HEK293 (cell line): ENCODE results near the gene PPP3CA.

ENCODE experiments used
- CTCF ChIA-PET: fragments of 350-600 bp; formaldehyde crosslinking; extraction: SDS; loops from one replicate; lab custom pipeline; 2021; ENCODE audit warnings: antibody characterized with exemption; lab: Yijun Ruan, JAX
- POLR2A ChIA-PET: fragments of 300-600 bp; formaldehyde crosslinking; extraction: SDS; loops from one replicate; lab custom pipeline; 2020; ENCODE audit warnings: antibody characterized with exemption, inconsistent platforms; lab: Yijun Ruan, JAX
- H3K27ac ChIP-seq: fragments of 200-500 bp; sonication (Bioruptor generic); 2 replicates; pipeline ENCODE4 v1.5.1; 2014; ENCODE audit warnings: low read depth, low read length, control low read depth, inconsistent platforms; ENCODE audit errors: extremely low read depth
- H3K36me3 ChIP-seq, 2 experiments: fragments of 200-500 bp in 1 of 2; sonication (Bioruptor generic) in 1 of 2; 1 replicate in 1 of 2; 2 replicates in 1 of 2; pipeline ENCODE4 v1.5.1; 2014 to 2017; ENCODE audit warnings: inconsistent platforms in 2 of 2, low read length in 2 of 2; ENCODE audit not compliant: control insufficient read depth in 2 of 2, insufficient read depth in 1 of 2
- H3K4me1 ChIP-seq: fragments of 200-500 bp; sonication (Bioruptor generic); 2 replicates; pipeline ENCODE4 v1.5.1; 2014; ENCODE audit warnings: mild to moderate bottlenecking, low read length, inconsistent platforms; ENCODE audit not compliant: control insufficient read depth, insufficient read depth
- H3K4me3 ChIP-seq: 2 replicates; pipeline ENCODE4 v1.5.1; 2011; ENCODE audit warnings: low read depth, mild to moderate bottlenecking, control low read depth, low read length, moderate library complexity
- H3K9me3 ChIP-seq: fragments of 200-500 bp; sonication (Bioruptor generic); 2 replicates; pipeline ENCODE4 v1.5.1; 2014; ENCODE audit warnings: low read depth, low read length, inconsistent platforms; ENCODE audit not compliant: control insufficient read depth, insufficient read depth
- MZF1 ChIP-seq: fragments of 450-650 bp; formaldehyde crosslinking; IDR thresholded peaks from 2 replicates; pipeline ENCODE4 v1.5.1; 2017; ENCODE audit warnings: missing biosample characterization, missing genetic modification characterization, borderline replicate concordance
- REPIN1 ChIP-seq: fragments of 450-650 bp; formaldehyde crosslinking; IDR thresholded peaks from 2 replicates; pipeline ENCODE4 v1.5.1; 2017; ENCODE audit warnings: missing biosample characterization, missing genetic modification characterization, low read depth
- SETDB1 ChIP-seq: IDR thresholded peaks from one replicate; pipeline ENCODE4 v1.6.1; 2017; ENCODE audit warnings: mild to moderate bottlenecking, low read length, moderate library complexity, mixed read lengths; ENCODE audit not compliant: insufficient read length
- ZIC2 ChIP-seq: fragments of 450-650 bp; formaldehyde crosslinking; IDR thresholded peaks from 2 replicates; pipeline ENCODE4 v1.5.1; 2016; ENCODE audit warnings: missing biosample characterization, missing genetic modification characterization
- ZNF10 ChIP-seq: fragments of 450-650 bp; formaldehyde crosslinking; IDR thresholded peaks from 2 replicates; pipeline ENCODE4 v1.5.1; 2017; ENCODE audit warnings: missing biosample characterization, missing genetic modification characterization
- ZNF146 ChIP-seq: fragments of 450-650 bp; formaldehyde crosslinking; IDR thresholded peaks from 2 replicates; pipeline ENCODE4 v1.5.1; 2016; ENCODE audit warnings: missing biosample characterization, missing genetic modification characterization
- ZNF2 ChIP-seq: fragments of 450-650 bp; formaldehyde crosslinking; IDR thresholded peaks from 2 replicates; pipeline ENCODE4 v1.5.1; 2016; ENCODE audit warnings: missing biosample characterization, missing genetic modification characterization
- ZNF37A ChIP-seq: fragments of 450-650 bp; IDR thresholded peaks from 2 replicates; pipeline ENCODE4 v1.5.1; 2018; ENCODE audit warnings: missing biosample characterization, missing genetic modification characterization
- ZNF521 ChIP-seq: fragments of 450-650 bp; formaldehyde crosslinking; IDR thresholded peaks from 2 replicates; pipeline ENCODE4 v1.5.1; 2017; ENCODE audit warnings: missing biosample characterization, mild to moderate bottlenecking, missing genetic modification characterization
- ZNF560 ChIP-seq: fragments of 450-650 bp; formaldehyde crosslinking; IDR thresholded peaks from 2 replicates; pipeline ENCODE4 v1.5.1; 2017; ENCODE audit warnings: missing biosample characterization, missing genetic modification characterization, borderline replicate concordance
- ZNF561 ChIP-seq: fragments of 450-650 bp; IDR thresholded peaks from 2 replicates; pipeline ENCODE4 v1.5.1; 2018; ENCODE audit warnings: missing biosample characterization, missing genetic modification characterization, borderline replicate concordance
- ZNF585B ChIP-seq: fragments of 450-650 bp; formaldehyde crosslinking; IDR thresholded peaks from 2 replicates; pipeline ENCODE4 v1.5.1; 2016; ENCODE audit warnings: missing biosample characterization, missing genetic modification characterization
- ZNF660 ChIP-seq: fragments of 450-650 bp; IDR thresholded peaks from 2 replicates; pipeline ENCODE4 v1.5.1; 2018; ENCODE audit warnings: missing biosample characterization, mild to moderate bottlenecking, missing genetic modification characterization
- ZNF664 ChIP-seq: fragments of 450-650 bp; formaldehyde crosslinking; IDR thresholded peaks from 2 replicates; pipeline ENCODE4 v1.5.1; 2016; ENCODE audit warnings: missing biosample characterization, missing genetic modification characterization
- ZNF701 ChIP-seq: fragments of 450-650 bp; formaldehyde crosslinking; IDR thresholded peaks from 2 replicates; pipeline ENCODE4 v1.5.1; 2016; ENCODE audit warnings: missing biosample characterization, missing genetic modification characterization
- ZNF792 ChIP-seq: fragments of 450-650 bp; formaldehyde crosslinking; IDR thresholded peaks from 2 replicates; pipeline ENCODE4 v1.5.1; 2016; ENCODE audit warnings: missing biosample characterization, missing genetic modification characterization
- ZSCAN30 ChIP-seq: fragments of 450-650 bp; IDR thresholded peaks from 2 replicates; pipeline ENCODE4 v1.5.1; 2018; ENCODE audit warnings: missing biosample characterization, mild to moderate bottlenecking, missing genetic modification characterization, moderate library complexity
- TF ChIP-seq, protein P1 (sequence below): fragments of 450-650 bp; formaldehyde crosslinking; IDR thresholded peaks from 2 replicates; pipeline ENCODE4 v1.5.1; 2016; ENCODE audit warnings: missing biosample characterization, missing genetic modification characterization
- TF ChIP-seq, protein P2 (sequence below): IDR thresholded peaks from 2 replicates; pipeline ENCODE4 v1.6.1; 2011; ENCODE audit warnings: mild to moderate bottlenecking, low read depth, low read length, borderline replicate concordance
- TF ChIP-seq, protein P3 (sequence below): fragments of 450-650 bp; formaldehyde crosslinking; IDR thresholded peaks from 2 replicates; pipeline ENCODE4 v1.5.1; 2016; ENCODE audit warnings: missing biosample characterization, missing genetic modification characterization

Gene PPP3CA

DNA sequence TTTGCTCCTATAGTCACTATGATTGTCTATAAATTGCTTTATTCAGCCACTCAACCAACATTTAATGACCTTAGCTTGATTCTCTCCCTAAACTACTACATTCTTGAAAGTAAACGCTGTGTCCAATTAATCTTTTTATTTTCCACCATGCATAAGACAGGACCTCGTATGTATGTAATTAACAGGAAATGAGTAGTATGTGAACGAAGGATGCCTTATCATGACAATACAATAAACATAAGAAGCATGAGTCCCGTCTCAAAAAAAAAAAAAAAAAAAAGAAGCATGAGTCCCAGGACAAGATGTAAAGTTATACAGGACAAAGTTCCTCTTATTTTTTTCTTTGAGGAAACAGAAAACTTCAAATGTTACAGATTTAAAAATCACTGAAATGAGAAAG is 92.5 kb downstream of the PPP3CA start (continued):
- no peak for TF ChIP-seq REPIN1 (tag by site-specific recombination)
- TF ChIP-seq ZNF146, result no peak
- TF ChIP-seq ZNF10 (tag by site-specific recombination), result no peak

DNA sequence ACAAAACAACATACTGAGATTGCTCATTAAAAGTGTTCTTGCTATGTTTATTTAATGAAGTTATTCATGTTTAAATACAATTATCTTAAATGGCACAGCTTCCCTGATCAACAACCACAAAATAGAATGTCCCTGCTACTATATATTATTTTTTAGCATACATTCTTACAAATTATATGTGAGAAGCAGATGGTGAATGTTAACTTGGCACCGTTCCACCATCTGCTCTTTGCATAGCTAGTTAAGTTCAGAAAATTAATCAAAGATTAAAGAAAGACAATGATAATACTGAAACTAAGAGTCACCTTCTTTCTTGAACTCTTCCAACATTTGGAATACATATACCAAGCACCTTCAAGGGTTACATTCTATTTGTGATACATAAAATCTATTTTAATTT is 94.2 kb downstream of the PPP3CA start:
- Histone ChIP-seq H3K36me3 (no peaks in the 10 kb centered on the region), H3K4me1 (no peaks in the 10 kb centered on the region), H3K9me3 (no peaks in the 10 kb centered on the region), H3K4me3 (no peak overlapping the region), H3K27ac (no peak overlapping the region)
- ChIA-PET CTCF (no interaction called here), POLR2A (no interaction called here)
- TF ChIP-seq ZNF37A (tag by site-specific recombination) (no peak), SETDB1 (no peak)

DNA sequence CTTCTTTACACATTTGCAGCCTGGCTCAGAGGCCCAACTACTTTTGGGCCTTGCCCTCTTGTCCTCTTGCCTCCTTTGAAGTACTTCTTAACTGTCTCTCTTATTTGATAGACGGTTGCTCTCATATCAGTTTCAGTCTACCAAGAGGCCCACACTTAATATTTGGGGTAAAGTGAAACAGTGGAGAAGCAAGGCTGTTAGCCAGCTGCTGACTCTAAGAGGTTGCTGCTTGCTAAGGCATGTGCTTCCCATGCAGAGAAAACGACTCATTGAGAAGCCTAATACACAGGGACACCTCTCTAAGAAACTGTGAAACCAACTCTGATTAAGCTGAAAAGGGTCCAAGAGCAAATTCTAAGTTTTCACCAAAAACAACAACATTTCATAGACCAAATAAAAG is 94.6 kb downstream of the PPP3CA start:
- POLR2A ChIA-PET, result no interaction called here
- no peak overlapping the region for H3K4me3 ChIP-seq
- no peak overlapping the region for H3K27ac ChIP-seq
- no peaks in the 10 kb centered on the region for H3K9me3 ChIP-seq
- TF ChIP-seq ZNF664 (tag by site-specific recombination) (no peak), ZIC2 (tag by site-specific recombination) (no peak), ZNF660 (no peak), ZSCAN30 (no peak), ZNF560 (tag by site-specific recombination) (no peak), MZF1 (no peak), ZNF561 (tag by site-specific recombination) (no peak), ZNF585B (tag by site-specific recombination) (no peak), ZNF2 (tag by site-specific recombination) (no peak), ZNF701 (no peak), ZNF521 (no peak), ZNF792 (tag by site-specific recombination) (no peak)
- TF ChIP-seq, protein P1, sequence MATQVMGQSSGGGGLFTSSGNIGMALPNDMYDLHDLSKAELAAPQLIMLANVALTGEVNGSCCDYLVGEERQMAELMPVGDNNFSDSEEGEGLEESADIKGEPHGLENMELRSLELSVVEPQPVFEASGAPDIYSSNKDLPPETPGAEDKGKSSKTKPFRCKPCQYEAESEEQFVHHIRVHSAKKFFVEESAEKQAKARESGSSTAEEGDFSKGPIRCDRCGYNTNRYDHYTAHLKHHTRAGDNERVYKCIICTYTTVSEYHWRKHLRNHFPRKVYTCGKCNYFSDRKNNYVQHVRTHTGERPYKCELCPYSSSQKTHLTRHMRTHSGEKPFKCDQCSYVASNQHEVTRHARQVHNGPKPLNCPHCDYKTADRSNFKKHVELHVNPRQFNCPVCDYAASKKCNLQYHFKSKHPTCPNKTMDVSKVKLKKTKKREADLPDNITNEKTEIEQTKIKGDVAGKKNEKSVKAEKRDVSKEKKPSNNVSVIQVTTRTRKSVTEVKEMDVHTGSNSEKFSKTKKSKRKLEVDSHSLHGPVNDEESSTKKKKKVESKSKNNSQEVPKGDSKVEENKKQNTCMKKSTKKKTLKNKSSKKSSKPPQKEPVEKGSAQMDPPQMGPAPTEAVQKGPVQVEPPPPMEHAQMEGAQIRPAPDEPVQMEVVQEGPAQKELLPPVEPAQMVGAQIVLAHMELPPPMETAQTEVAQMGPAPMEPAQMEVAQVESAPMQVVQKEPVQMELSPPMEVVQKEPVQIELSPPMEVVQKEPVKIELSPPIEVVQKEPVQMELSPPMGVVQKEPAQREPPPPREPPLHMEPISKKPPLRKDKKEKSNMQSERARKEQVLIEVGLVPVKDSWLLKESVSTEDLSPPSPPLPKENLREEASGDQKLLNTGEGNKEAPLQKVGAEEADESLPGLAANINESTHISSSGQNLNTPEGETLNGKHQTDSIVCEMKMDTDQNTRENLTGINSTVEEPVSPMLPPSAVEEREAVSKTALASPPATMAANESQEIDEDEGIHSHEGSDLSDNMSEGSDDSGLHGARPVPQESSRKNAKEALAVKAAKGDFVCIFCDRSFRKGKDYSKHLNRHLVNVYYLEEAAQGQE, result no peak
- TF ChIP-seq, protein P2, sequence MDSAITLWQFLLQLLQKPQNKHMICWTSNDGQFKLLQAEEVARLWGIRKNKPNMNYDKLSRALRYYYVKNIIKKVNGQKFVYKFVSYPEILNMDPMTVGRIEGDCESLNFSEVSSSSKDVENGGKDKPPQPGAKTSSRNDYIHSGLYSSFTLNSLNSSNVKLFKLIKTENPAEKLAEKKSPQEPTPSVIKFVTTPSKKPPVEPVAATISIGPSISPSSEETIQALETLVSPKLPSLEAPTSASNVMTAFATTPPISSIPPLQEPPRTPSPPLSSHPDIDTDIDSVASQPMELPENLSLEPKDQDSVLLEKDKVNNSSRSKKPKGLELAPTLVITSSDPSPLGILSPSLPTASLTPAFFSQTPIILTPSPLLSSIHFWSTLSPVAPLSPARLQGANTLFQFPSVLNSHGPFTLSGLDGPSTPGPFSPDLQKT, result no peak
- TF ChIP-seq, protein P3, sequence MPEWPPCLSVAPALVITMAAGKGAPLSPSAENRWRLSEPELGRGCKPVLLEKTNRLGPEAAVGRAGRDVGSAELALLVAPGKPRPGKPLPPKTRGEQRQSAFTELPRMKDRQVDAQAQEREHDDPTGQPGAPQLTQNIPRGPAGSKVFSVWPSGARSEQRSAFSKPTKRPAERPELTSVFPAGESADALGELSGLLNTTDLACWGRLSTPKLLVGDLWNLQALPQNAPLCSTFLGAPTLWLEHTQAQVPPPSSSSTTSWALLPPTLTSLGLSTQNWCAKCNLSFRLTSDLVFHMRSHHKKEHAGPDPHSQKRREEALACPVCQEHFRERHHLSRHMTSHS (tag by site-specific recombination), result no peak
- H3K4me1 ChIP-seq, result no peaks in the 10 kb centered on the region
- CTCF ChIA-PET, result no interaction called here
- no peaks in the 10 kb centered on the region for H3K36me3 ChIP-seq
